HEK293T (cell line): ENCODE measurements around the gene PRKAG2.

Source experiments
- CTCF ChIA-PET: fragments of 350-600 bp; formaldehyde crosslinking; extraction: SDS; loops from one replicate; lab custom pipeline; 2021; ENCODE audit warnings: antibody characterized with exemption, inconsistent platforms; lab: Yijun Ruan, JAX
- POLR2A ChIA-PET: fragments of 350-600 bp; formaldehyde crosslinking; extraction: SDS; loops from one replicate; lab custom pipeline; 2020; ENCODE audit warnings: antibody characterized with exemption, inconsistent platforms; lab: Yijun Ruan, JAX
- DNase-seq: peaks from one replicate; pipeline ENCODE4 v3.0.0; 2012; ENCODE audit warnings: mixed read lengths; ENCODE audit errors: extremely low spot score
- ARNT ChIP-seq: fragments of 450-650 bp; IDR thresholded peaks from 2 replicates; pipeline ENCODE4 v1.6.1; 2017; ENCODE audit warnings: mild to moderate bottlenecking
- BHLHE40 ChIP-seq: fragments of 450-650 bp; IDR thresholded peaks from 2 replicates; pipeline ENCODE4 v1.6.1; 2016; ENCODE audit warnings: mild to moderate bottlenecking, moderate library complexity, borderline replicate concordance
- CTBP1 ChIP-seq: fragments of 450-650 bp; IDR thresholded peaks from 2 replicates; pipeline ENCODE4 v1.6.1; 2016; ENCODE audit warnings: borderline replicate concordance
- ELF4 ChIP-seq: fragments of 450-650 bp; IDR thresholded peaks from 2 replicates; pipeline ENCODE4 v1.6.1; 2017; ENCODE audit warnings: antibody characterized with exemption
- FOXA1 ChIP-seq: fragments of 450-650 bp; IDR thresholded peaks from 2 replicates; pipeline ENCODE4 v1.6.1; 2016; ENCODE audit warnings: mild to moderate bottlenecking
- FOXK2 ChIP-seq: fragments of 450-650 bp; IDR thresholded peaks from 2 replicates; pipeline ENCODE4 v1.6.1; 2016; ENCODE audit warnings: mild to moderate bottlenecking
- FOXM1 ChIP-seq: fragments of 450-650 bp; IDR thresholded peaks from 2 replicates; pipeline ENCODE4 v1.6.1; 2017; ENCODE audit warnings: mild to moderate bottlenecking, borderline replicate concordance
- HDGF ChIP-seq: fragments of 450-650 bp; IDR thresholded peaks from 2 replicates; pipeline ENCODE4 v1.6.1; 2017; ENCODE audit warnings: antibody characterized with exemption, borderline replicate concordance
- L3MBTL2 ChIP-seq: fragments of 450-650 bp; conservative IDR thresholded peaks from 2 replicates; pipeline ENCODE4 v1.6.1; 2016; ENCODE audit warnings: mild to moderate bottlenecking
- LEF1 ChIP-seq: fragments of 450-650 bp; IDR thresholded peaks from 2 replicates; pipeline ENCODE4 v1.6.1; 2017; ENCODE audit warnings: mild to moderate bottlenecking, borderline replicate concordance
- NFRKB ChIP-seq: fragments of 450-650 bp; IDR thresholded peaks from 2 replicates; pipeline ENCODE4 v1.6.1; 2016; ENCODE audit warnings: mild to moderate bottlenecking, moderate library complexity
- SP1 ChIP-seq: fragments of 450-650 bp; IDR thresholded peaks from 2 replicates; pipeline ENCODE4 v1.6.1; 2017
- SUZ12 ChIP-seq: fragments of 450-650 bp; IDR thresholded peaks from 2 replicates; pipeline ENCODE4 v1.6.1; 2016; ENCODE audit warnings: mild to moderate bottlenecking
- TARDBP ChIP-seq: fragments of 450-650 bp; IDR thresholded peaks from 2 replicates; pipeline ENCODE4 v1.6.1; 2016
- ZNF384 ChIP-seq: fragments of 450-650 bp; IDR thresholded peaks from 2 replicates; pipeline ENCODE4 v1.6.1; 2016
- TF ChIP-seq, protein P1 (sequence below): fragments of 450-650 bp; IDR thresholded peaks from 2 replicates; pipeline ENCODE4 v1.6.1; 2016

PRKAG2 gene

DNA sequence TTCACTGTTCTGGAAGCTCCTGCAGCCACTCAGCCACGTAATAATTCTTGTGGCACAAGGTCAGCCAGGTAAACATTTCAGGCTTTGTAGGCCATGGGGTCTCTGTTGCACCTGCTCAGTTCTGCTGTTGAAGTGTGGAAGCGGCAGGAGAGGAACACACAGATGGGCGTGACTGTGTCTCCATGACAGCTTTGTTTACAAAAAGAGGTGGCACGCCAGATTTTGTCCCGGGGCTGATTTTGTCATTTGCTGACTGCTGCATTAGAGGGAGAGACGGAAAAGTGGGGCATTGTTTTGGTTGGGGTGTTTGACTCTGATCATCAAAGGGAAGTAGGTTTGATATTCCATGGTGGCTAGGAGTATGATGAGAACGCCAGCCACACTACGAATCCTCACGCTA lies 103.1 kb downstream of the PRKAG2 start:
- CTCF ChIA-PET: no interaction called here
- POLR2A ChIA-PET: no interaction called here
- TF ChIP-seq HDGF: no peak
- TF ChIP-seq FOXK2: no peak
- TF ChIP-seq FOXM1: no peak
- no peak for TF ChIP-seq CTBP1
- no peak for TF ChIP-seq LEF1
- no peak for TF ChIP-seq ELF4
- TF ChIP-seq NFRKB: no peak
- no peak for TF ChIP-seq SUZ12
- TF ChIP-seq BHLHE40: no peak
- TF ChIP-seq ARNT: no peak
- TF ChIP-seq, protein P1, sequence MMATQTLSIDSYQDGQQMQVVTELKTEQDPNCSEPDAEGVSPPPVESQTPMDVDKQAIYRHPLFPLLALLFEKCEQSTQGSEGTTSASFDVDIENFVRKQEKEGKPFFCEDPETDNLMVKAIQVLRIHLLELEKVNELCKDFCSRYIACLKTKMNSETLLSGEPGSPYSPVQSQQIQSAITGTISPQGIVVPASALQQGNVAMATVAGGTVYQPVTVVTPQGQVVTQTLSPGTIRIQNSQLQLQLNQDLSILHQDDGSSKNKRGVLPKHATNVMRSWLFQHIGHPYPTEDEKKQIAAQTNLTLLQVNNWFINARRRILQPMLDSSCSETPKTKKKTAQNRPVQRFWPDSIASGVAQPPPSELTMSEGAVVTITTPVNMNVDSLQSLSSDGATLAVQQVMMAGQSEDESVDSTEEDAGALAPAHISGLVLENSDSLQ: no peak
- no peak for TF ChIP-seq ZNF384
- TF ChIP-seq SP1: no peak
- no peak for TF ChIP-seq TARDBP
- TF ChIP-seq FOXA1: no peak
- TF ChIP-seq L3MBTL2: no peak
- no peak for DNase-seq

GRCh38 chr7:151770232-151770631 lies 106.7 kb downstream of the PRKAG2 start:
- TF ChIP-seq L3MBTL2 (no peak), ELF4 (no peak), CTBP1 (no peak), HDGF (no peak), FOXA1 (no peak), ARNT (no peak), ZNF384 (no peak), FOXK2 (no peak), TARDBP (no peak), SUZ12 (no peak), BHLHE40 (no peak), LEF1 (no peak), FOXM1 (no peak), NFRKB (no peak), SP1 (no peak)
- TF ChIP-seq, protein P1: no peak
- DNase-seq: no peak
- POLR2A ChIA-PET: interaction anchor here (0.6 kb wide), 1 partner anchor 232 kb away, joined by 5 read pairs; no protein-coding TSS in a partner anchor
- CTCF ChIA-PET: interaction anchor here (2.4 kb wide), 1 partner anchor 12 kb away, joined by 11 read pairs; no protein-coding TSS in a partner anchor

DNA sequence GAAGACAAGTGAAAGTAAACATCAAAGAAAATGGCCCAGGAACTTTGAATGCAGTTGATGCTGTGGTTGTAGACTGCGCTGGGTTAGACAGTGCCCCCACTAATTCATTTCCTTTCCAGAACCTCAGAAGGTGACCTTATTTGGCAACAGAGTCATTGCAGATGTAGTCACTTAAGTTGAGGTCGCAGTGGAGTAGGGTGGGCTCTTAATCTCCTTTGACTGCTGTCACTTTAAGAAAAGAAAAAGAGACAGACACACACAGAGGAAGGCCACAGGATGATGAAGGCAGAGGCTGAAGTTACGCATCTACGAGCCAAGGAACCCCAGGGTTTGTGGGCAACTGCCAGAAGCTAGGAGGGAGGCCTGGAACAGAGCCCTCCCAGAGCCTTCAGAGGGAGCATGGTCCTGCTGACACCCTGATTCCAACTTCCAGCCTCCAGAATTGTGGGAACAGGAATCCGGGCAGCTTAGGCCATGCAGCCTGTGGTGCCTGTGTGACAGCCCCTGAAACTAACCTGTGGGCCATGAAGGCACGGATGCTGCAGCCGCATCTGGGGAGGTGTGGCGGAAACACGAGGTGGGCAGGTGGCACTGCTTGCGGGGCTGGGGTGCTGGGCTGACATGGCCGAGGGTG lies 107.6 kb downstream of the PRKAG2 start:
- ChIA-PET POLR2A (no interaction called here), CTCF (no interaction called here)
- TF ChIP-seq ELF4: no peak
- TF ChIP-seq, protein P1: no peak
- no peak for TF ChIP-seq NFRKB
- TF ChIP-seq L3MBTL2: no peak
- TF ChIP-seq BHLHE40: no peak
- no peak for TF ChIP-seq FOXK2
- no peak for TF ChIP-seq HDGF
- no peak for TF ChIP-seq ARNT
- TF ChIP-seq FOXM1: no peak
- TF ChIP-seq FOXA1: no peak
- no peak for TF ChIP-seq SUZ12
- no peak for TF ChIP-seq TARDBP
- TF ChIP-seq ZNF384: no peak
- DNase-seq: no peak

DNA sequence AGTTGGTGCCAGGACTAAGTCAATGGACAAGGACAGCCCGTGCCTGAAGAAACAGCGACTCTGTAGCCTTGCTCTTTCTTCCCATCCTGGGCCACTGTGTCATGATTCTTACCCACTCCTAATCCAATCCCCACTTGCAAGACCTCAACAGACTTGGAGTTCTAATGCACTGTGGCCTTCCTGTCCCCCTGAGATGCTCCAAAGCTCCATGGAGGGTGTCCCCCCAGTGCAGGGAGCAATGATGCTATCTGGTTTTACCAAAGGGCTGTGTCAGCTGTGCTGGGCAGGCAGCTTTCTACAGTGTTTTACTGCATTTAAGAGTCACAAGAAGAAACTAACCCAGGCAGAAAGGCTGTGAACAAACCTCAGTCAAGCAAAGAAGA lies 108.1 kb downstream of the PRKAG2 start:
- POLR2A ChIA-PET: no interaction called here
- DNase-seq: no peak
- CTCF ChIA-PET: no interaction called here
- TF ChIP-seq LEF1 (no peak), FOXA1 (no peak), CTBP1 (no peak), L3MBTL2 (no peak), BHLHE40 (no peak), SUZ12 (no peak), NFRKB (no peak), TARDBP (no peak)

DNA sequence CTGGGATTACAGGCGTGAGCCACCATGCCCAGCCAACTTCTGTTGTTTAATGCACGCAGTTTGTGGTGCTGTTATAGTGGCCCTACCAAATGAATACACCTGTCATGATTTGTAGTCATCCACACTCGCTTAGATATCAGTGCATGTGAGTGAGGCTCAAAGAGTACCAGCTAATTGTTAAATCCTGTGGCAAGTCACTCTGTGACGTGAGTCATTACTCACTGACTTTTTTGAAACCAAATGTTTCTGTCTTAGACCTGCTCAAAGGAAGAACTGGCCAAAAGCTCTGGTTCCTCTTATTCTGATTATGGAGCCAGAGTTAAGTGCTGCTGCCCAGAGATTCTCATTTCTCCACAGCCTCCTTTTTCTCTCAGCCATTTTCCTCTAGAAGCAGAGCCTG lies 109.4 kb downstream of the PRKAG2 start:
- TF ChIP-seq ARNT: no peak
- no peak for TF ChIP-seq LEF1
- TF ChIP-seq FOXM1: no peak
- no peak for TF ChIP-seq TARDBP
- TF ChIP-seq FOXA1: no peak
- TF ChIP-seq SP1: no peak
- no peak for TF ChIP-seq FOXK2
- TF ChIP-seq L3MBTL2: no peak
- TF ChIP-seq HDGF: no peak
- no peak for TF ChIP-seq NFRKB
- no peak for TF ChIP-seq BHLHE40
- TF ChIP-seq SUZ12: no peak
- no peak for TF ChIP-seq ELF4
- TF ChIP-seq ZNF384: no peak
- TF ChIP-seq CTBP1: no peak
- TF ChIP-seq, protein P1: no peak
- CTCF ChIA-PET: interaction anchor here (0.8 to 1.6 kb wide), 2 partner anchors 9 to 151 kb away, joined by 3 to 11 read pairs; no protein-coding TSS in a partner anchor
- POLR2A ChIA-PET: no interaction called here
- no peak for DNase-seq
